Sigmoid colon (tissue), 7 donors: Measurements from ENCODE around the gene DAB2. TPM values are rescaled to one million over a fixed set of nuclear protein-coding genes. Genes with fewer than 3 reads are reported as not detected.

Experiments used
- DNase-seq: peaks from one replicate; pipeline ENCODE4 v3.0.0-alpha.2; 2019
- H3K27ac ChIP-seq, 4 donors: fragments of 200-600 bp; sonication (generic); one replicate each; pipeline ENCODE4 v1.5.1; 2016 to 2019; ENCODE audit warnings: mild to moderate bottlenecking in 1 of 4
- H3K27me3 ChIP-seq, 3 donors: fragments of 200-600 bp; sonication (generic); one replicate each; pipeline ENCODE4 v1.5.1; 2019; ENCODE audit warnings: mild to moderate bottlenecking in 1 of 3
- H3K36me3 ChIP-seq, 4 donors: fragments of 200-600 bp; sonication (generic); one replicate each; pipeline ENCODE4 v1.5.1; 2016 to 2019
- H3K4me1 ChIP-seq, 4 donors: fragments of 200-600 bp; sonication (generic); one replicate each; pipeline ENCODE4 v1.5.1; 2017 to 2019
- H3K4me3 ChIP-seq, 4 donors: fragments of 200-600 bp; sonication (generic); one replicate each; pipeline ENCODE4 v1.5.1; 2017 to 2019; ENCODE audit warnings: mild to moderate bottlenecking in 2 of 4, moderate library complexity in 1 of 4
- H3K9me3 ChIP-seq, 4 donors: fragments of 200-600 bp in 3 of 4; sonication (generic) in 3 of 4; one replicate each; pipeline versions ENCODE4 v1.5.1 to v1.6.1; 2013 to 2019
- EP300 ChIP-seq, 4 donors: sonication (generic); formaldehyde crosslinking; IDR thresholded peaks; one replicate each; pipeline ENCODE4 v1.6.1; 2017; ENCODE audit warnings: antibody characterized with exemption in 4 of 4
- POLR2A ChIP-seq, 2 donors: fragments of 450-650 bp; IDR thresholded peaks; one replicate each; pipeline ENCODE4 v1.6.1; 2016; ENCODE audit warnings: antibody characterized with exemption in 2 of 2, mild to moderate bottlenecking in 2 of 2, moderate library complexity in 2 of 2
- POLR2AphosphoS5 ChIP-seq, 4 donors: sonication (generic); formaldehyde crosslinking; IDR thresholded peaks; one replicate each; pipeline ENCODE4 v1.6.1; 2017; ENCODE audit warnings: antibody characterized with exemption in 4 of 4
- WGBS, 2 donors: extraction: QIAGEN DNeasy Blood & Tissue Kit; methylation state at CpG; one replicate each; pipeline ENCODE4 v1.1.7; 2013; 5-methylcytosine and 5-hydroxymethylcytosine counted together
- intact Hi-C: fragments of 100-400 bp; cut with DNase I; formaldehyde crosslinking; loops from one replicate; pipeline ENCODE4 v1.15.1; 2023
- polyA plus RNA-seq, 3 donors: library from polyadenylated mRNA; stranded (reverse); fragments of 200-250 nt; gene quantifications; one replicate each; pipeline ENCODE4 v1.2.3, GENCODE V29; 2013
- total RNA-seq, 4 donors: library from RNA; depleted of rRNA; stranded (reverse); fragments of >200 nt; gene quantifications; one replicate each; pipeline ENCODE4 v1.1.0, GENCODE V29; 2016
- TF ChIP-seq, protein P1 (sequence below), 4 experiments: fragments of 450-650 bp in 3 of 4; fragments of 200-600 bp in 1 of 4; IDR thresholded peaks; one replicate each; pipeline ENCODE4 v1.5.1; 2016 to 2019; ENCODE audit warnings: antibody characterized with exemption in 4 of 4, mild to moderate bottlenecking in 3 of 4, moderate library complexity in 2 of 4
- donor health status: healthy with polysubstance abuse.
- donor health status: Bipolar disorder and iron deficiency.
- donor health status: healthy.

Gene DAB2
- total and polyA plus RNA-seq, 7 donors = 17.9 to 74.1 (median 55.0) TPM

DNA sequence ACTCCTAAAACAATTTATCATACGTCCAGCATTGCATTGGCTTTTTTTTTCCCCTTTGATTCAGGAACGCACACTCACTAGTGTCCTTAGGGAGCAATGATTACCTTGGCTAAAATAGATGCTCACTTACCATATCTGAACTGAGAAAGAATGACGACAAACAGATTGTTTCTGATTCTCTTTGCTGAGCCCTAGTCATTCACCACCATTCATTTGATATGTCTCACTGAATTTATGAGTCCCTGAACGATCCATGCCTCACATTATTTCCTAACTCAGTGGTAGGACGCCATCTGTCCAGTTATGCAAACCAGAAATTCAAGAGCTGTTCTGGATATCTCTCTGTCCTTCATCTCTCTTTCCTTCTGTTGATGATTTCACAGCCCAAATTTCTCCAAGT is 39.3 kb upstream of the DAB2 start:
- H3K9me3 ChIP-seq = no peaks in the 10 kb centered on the region
- H3K27ac ChIP-seq = no peak overlapping the region
- intact Hi-C loops = no loop called here
- TF ChIP-seq, protein P1, sequence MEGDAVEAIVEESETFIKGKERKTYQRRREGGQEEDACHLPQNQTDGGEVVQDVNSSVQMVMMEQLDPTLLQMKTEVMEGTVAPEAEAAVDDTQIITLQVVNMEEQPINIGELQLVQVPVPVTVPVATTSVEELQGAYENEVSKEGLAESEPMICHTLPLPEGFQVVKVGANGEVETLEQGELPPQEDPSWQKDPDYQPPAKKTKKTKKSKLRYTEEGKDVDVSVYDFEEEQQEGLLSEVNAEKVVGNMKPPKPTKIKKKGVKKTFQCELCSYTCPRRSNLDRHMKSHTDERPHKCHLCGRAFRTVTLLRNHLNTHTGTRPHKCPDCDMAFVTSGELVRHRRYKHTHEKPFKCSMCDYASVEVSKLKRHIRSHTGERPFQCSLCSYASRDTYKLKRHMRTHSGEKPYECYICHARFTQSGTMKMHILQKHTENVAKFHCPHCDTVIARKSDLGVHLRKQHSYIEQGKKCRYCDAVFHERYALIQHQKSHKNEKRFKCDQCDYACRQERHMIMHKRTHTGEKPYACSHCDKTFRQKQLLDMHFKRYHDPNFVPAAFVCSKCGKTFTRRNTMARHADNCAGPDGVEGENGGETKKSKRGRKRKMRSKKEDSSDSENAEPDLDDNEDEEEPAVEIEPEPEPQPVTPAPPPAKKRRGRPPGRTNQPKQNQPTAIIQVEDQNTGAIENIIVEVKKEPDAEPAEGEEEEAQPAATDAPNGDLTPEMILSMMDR (IDR thresholded peaks at IDR 0.05) = no peak
- TF ChIP-seq POLR2A (IDR thresholded peaks at IDR 0.05) (no peak), EP300 (IDR thresholded peaks at IDR 0.05) (no peak), POLR2AphosphoS5 (IDR thresholded peaks at IDR 0.05) (no peak)
- no peaks in the 10 kb centered on the region for H3K4me1 ChIP-seq
- 92 to 94% methylated on average over 5 of the region's 5 CpGs for WGBS, 2 donors
- H3K36me3 ChIP-seq = no peaks in the 10 kb centered on the region
- DNase-seq = no peak
- H3K4me3 ChIP-seq = no peak overlapping the region
- no peaks in the 10 kb centered on the region for H3K27me3 ChIP-seq

DNA sequence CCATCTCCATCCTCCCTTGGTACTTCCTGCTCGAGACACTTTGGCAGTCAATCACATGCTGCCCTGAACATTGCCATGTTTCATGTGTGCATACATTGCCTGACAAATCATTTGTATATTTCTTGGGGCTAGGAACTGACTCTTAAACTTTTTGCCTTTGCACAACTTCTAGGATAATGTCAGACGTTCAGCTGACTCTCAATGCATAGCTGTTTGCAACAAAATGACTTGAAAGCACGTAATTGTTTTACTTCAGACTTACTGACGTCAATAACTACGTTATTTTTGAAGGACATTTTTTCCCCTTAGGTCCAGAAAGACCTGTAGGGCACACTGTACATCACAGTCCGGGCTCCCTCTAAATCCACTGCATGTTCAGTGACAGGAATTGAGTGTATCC is 37.4 kb upstream of the DAB2 start:
- Histone ChIP-seq H3K27ac (no peak overlapping the region), H3K27me3 (no peaks in the 10 kb centered on the region), H3K4me3 (no peak overlapping the region), H3K36me3 (no peaks in the 10 kb centered on the region), H3K4me1 (no peaks in the 10 kb centered on the region), H3K9me3 (no peaks in the 10 kb centered on the region)
- DNase-seq = no peak
- intact Hi-C loops = no loop called here
- 89 to 91% methylated on average over 6 of the region's 6 CpGs for WGBS, 2 donors
- no peak for TF ChIP-seq POLR2A (IDR thresholded peaks at IDR 0.05)
- TF ChIP-seq, protein P1 (IDR thresholded peaks at IDR 0.05) = no peak
- TF ChIP-seq POLR2AphosphoS5 (IDR thresholded peaks at IDR 0.05) = no peak
- no peak for TF ChIP-seq EP300 (IDR thresholded peaks at IDR 0.05)

DNA sequence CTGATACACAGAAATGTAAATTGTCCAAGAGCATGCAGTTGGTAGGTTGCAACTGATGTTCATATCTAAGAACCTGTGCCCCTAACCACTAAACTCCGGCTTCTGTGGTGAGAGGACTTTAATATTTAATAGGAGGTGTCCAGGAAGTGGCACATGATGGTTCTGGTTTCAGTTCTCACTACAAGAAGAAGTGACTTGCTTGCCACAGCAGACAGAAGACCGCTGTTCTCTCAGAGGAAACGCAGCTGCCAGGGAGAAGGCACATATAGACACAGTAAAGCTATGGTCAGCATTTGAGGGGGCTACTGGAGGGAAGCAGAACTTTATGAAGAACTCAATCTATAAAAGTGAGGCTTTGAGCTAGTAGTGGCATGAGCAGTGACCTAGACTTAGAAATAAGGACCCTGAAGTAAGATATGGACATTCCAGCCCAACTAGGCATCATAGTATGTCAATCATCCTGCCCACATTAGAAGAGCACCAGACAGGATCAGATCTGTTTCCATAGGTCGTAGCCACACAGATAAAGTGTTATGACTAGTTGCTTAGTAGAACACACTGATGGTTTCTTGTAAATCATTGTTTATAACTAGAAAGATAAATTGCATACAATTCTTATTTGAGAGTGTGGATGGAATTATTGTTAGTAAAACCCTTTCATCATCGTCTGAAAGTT is 36.4 kb upstream of the DAB2 start:
- Histone ChIP-seq H3K27me3 (no peaks in the 10 kb centered on the region), H3K36me3 (no peaks in the 10 kb centered on the region), H3K4me3 (no peak overlapping the region), H3K4me1 (no peaks in the 10 kb centered on the region), H3K27ac (no peak overlapping the region), H3K9me3 (no peaks in the 10 kb centered on the region)
- intact Hi-C loops = no loop called here
- 55 to 82% methylated on average over 5 of the region's 5 CpGs for WGBS, 2 donors
- DNase-seq = peak; percentile 73
- TF ChIP-seq POLR2AphosphoS5 (IDR thresholded peaks at IDR 0.05) = peak in 2 of 4 donors; percentile 21 to 44
- TF ChIP-seq EP300 (IDR thresholded peaks at IDR 0.05) = no peak

DNA sequence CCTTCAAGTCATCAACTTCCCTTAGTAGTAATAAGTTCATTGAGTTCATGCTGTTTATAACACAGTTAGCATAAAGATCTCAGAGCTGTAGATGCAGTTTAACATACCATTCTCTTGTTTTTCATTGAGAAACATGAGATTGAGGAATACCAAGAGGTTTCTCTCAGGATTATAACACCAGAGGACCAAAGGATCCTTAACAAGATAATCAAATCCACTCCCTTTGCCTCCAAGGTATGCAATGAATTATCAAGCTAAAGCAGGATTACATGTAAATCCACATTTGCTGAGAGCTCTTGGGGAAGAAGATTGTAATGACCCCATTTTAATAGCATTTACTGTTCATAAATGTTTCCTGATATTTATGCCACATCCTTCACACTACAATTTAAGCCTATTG is 35.1 kb upstream of the DAB2 start:
- H3K27me3 ChIP-seq = no peaks in the 10 kb centered on the region
- no peak overlapping the region for H3K4me3 ChIP-seq
- no peak for TF ChIP-seq POLR2A (IDR thresholded peaks at IDR 0.05)
- H3K9me3 ChIP-seq = no peaks in the 10 kb centered on the region
- intact Hi-C loops = no loop called here
- no peak overlapping the region for H3K27ac ChIP-seq
- H3K36me3 ChIP-seq = no peaks in the 10 kb centered on the region
- DNase-seq = no peak
- H3K4me1 ChIP-seq = no peaks in the 10 kb centered on the region

DNA sequence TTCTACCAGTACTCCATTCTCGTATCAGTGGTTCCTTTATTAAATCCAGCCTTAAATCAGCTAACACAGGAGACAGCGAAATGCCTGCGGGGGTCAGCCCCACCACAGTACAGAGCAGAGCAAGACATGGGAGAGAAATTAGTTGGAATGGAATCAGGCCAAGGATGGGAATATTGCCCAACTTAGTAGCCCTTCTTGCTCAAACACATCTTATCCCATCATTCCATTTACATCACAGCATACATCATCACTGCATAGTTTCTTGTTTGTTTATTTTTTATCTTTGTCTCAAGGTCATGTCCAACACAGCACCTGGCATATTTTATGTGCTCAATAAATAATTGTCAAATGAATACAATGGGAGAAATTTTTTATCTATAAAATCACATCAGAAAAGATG is 34.3 kb upstream of the DAB2 start:
- Histone ChIP-seq H3K27me3 (no peaks in the 10 kb centered on the region), H3K36me3 (no peaks in the 10 kb centered on the region), H3K4me3 (no peak overlapping the region), H3K9me3 (no peaks in the 10 kb centered on the region), H3K4me1 (no peaks in the 10 kb centered on the region), H3K27ac (no peak overlapping the region)
- intact Hi-C loops = no loop called here
- TF ChIP-seq, protein P1 (IDR thresholded peaks at IDR 0.05) = no peak
- TF ChIP-seq POLR2AphosphoS5 (IDR thresholded peaks at IDR 0.05) = no peak
- no peak for TF ChIP-seq EP300 (IDR thresholded peaks at IDR 0.05)
- no peak for TF ChIP-seq POLR2A (IDR thresholded peaks at IDR 0.05)
- WGBS, 2 donors = 95 to 98% methylated on average over 3 of the region's 3 CpGs
- DNase-seq = no peak

DNA sequence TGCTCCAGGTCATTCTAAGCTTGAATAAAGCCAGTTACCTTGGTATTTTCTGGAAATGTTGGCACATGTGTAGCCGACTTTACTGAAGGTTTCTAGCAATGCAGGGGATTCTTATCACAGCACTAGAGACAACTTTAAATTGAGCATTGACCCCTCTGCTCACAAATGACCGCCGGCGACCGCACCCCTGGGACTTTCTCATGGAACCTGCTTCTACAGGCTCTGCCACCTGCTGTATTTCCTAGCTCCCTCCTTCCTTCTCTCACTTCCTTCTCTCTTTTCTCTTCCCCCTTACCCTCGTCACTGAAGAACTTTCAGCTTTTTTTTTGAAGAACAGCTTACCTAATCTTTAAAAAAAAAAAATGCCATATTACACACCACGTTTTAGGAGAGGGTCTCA is 30.9 kb upstream of the DAB2 start:
- no peaks in the 10 kb centered on the region for H3K9me3 ChIP-seq
- WGBS, 2 donors = 40 to 44% methylated on average over 7 of the region's 7 CpGs
- H3K4me3 ChIP-seq = no peak overlapping the region
- no peak overlapping the region for H3K27ac ChIP-seq
- no peaks in the 10 kb centered on the region for H3K36me3 ChIP-seq
- no peak for DNase-seq
- intact Hi-C loops = no loop called here
- H3K4me1 ChIP-seq = peaks cover 0 to 5% (median 0%) of the 10 kb centered on the region in 4 donors
- H3K27me3 ChIP-seq = no peaks in the 10 kb centered on the region
- TF ChIP-seq POLR2AphosphoS5 (IDR thresholded peaks at IDR 0.05) (no peak), POLR2A (IDR thresholded peaks at IDR 0.05) (no peak), EP300 (IDR thresholded peaks at IDR 0.05) (no peak)
- TF ChIP-seq, protein P1 (IDR thresholded peaks at IDR 0.05) = no peak
